ENCODE measurements around the gene NXN. TPM values are rescaled to one million over a fixed set of nuclear protein-coding genes. Genes with fewer than 3 reads are reported as not detected.
A peak's percentile ranks its signal among the peaks of the same experiment; 100 is the strongest.
"Not testable (repeated sequence)": the region's sequence is repeated elsewhere in the genome, so short reads cannot be mapped to it uniquely, and the experiment has no call there.

The NXN gene
- total and polyA plus RNA-seq, 2 donors: 54.2 to 81.2 TPM

- H3K4me1 ChIP-seq (ENCODE audit: insufficient read depth): no peaks in the 10 kb centered on the region
- peak overlapping the region; percentile 33 for H3K27ac ChIP-seq (ENCODE audit: low read depth)
- no peaks in the 10 kb centered on the region for H3K36me3 ChIP-seq (ENCODE audit: insufficient read depth)
- no peak for DNase-seq (ENCODE audit: extremely low spot score)
- no peak overlapping the region for H3K4me3 ChIP-seq (ENCODE audit: low read depth, low read length)
- WGBS: 43% methylated on average over 4 of the region's 4 CpGs
Observed at GRCh38 chr17:1002412-1002753, 22.8 kb upstream of the NXN start.

DNA sequence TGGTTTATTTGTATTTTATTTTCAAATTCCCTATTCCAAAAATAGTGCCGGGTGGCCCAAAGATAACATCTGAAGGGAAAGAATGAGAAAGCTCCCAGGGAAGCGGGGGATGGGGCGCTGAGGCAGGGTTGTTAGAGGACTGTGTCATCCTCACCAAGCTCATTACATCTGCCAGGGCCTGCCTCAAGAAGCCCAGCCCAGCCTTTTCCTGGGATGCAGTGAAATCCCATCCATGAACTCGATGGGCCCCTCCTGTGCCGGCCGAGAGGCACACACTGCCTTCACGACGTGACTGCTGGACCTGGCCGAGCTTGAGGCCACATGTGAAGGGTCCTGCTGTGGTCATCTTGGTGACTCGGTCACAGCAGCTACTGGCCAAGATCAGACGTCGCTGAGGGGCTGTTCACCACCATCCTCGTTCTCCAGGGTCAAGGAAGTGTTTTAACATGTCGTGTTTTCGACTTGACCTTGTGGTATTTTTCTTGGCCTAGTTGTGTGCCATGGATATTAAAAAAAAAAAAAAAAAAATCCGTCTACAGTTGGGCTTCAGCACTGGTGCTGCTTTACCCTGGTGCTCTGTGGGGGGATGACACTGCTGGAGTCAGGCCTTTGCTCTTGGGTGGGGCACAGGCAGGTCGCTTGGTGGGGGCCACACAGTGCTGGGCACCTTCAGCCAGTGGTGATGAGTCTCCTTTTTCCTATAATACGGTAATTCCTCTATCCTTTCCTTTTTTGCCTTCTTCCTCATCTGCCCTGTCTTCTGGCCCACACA, 22.2 kb upstream of the NXN start:
- Histone ChIP-seq H3K4me3 (ENCODE audit: low read depth, low read length) (no peak overlapping the region), H3K4me1 (ENCODE audit: insufficient read depth) (no peaks in the 10 kb centered on the region), H3K36me3 (ENCODE audit: insufficient read depth) (no peaks in the 10 kb centered on the region), H3K27ac (ENCODE audit: low read depth) (peak overlapping the region; percentile 33)
- 55% methylated on average over 18 of the region's 18 CpGs for WGBS
- DNase-seq (ENCODE audit: extremely low spot score): no peak

- Histone ChIP-seq H3K4me3 (ENCODE audit: low read depth, low read length) (no peak overlapping the region), H3K4me1 (ENCODE audit: insufficient read depth) (no peaks in the 10 kb centered on the region), H3K27ac (ENCODE audit: low read depth) (no peak overlapping the region), H3K36me3 (ENCODE audit: insufficient read depth) (no peaks in the 10 kb centered on the region)
- DNase-seq (ENCODE audit: extremely low spot score): no peak
- 29% methylated on average over 15 of the region's 15 CpGs for WGBS
Observed at GRCh38 chr17:1000597-1001461, 21.3 kb upstream of the NXN start.

DNA sequence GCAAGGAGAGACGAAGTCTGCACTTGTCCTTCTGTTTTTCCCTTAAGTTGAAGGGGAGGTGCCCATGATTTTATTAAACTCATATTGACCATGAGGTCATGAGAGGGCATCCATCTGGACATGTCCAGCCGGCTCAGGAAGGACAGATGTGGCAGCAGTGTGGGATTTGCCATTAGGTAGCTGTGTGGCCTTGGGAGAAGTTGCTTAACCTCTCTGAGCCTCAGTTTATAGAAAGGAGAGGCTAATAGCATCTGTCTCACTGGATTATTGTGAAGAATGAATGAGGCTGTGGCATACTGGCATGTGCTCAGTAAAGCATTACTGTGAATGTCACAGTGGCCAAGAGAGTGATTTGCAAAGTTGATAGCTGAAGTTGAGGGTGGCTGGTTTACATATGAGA, 18.5 kb upstream of the NXN start:
- no peak overlapping the region for H3K27ac ChIP-seq (ENCODE audit: low read depth)
- DNase-seq (ENCODE audit: extremely low spot score): no peak
- no peak overlapping the region for H3K4me3 ChIP-seq (ENCODE audit: low read depth, low read length)
- no peaks in the 10 kb centered on the region for H3K36me3 ChIP-seq (ENCODE audit: insufficient read depth)
- WGBS: 39% methylated on average over 2 of the region's 2 CpGs
- no peaks in the 10 kb centered on the region for H3K4me1 ChIP-seq (ENCODE audit: insufficient read depth)

DNA sequence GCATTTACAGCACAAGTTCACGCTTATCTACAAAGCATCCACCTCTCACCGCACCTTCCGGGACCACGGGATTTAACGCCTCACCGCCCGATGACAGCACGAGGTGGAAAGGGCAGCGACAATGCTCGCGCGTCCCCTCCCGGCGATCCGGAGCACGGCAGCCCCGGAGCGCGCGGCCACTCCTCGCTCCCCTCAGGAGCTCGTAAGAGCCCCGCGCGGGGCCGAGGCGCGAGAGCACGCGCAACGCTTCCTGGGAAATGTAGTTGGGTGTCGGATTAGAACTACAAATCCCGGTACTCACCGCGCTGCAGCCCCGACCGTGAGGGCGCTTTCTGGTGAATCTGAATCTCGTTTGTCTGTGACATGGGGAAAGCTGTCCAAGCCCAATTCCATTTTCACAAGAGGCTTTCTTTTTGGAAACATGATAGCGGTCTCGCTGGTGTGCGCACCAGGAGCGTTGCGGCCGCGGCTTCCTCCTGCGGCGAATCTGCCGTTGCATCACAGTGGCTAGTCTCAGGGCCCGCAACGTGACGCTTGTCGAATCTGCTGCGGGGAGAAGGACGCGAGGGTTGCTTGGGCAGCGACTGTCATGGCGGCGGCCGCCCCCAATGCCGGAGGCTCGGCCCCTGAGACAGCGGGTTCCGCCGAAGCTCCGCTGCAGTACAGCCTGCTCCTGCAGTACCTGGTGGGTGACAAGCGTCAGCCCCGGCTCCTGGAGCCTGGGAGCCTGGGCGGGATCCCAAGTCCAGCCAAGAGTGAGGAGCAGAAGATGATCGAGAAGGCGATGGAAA, 17.2 kb upstream of the NXN start, which contains the start of gene TIMM22:
Gene TIMM22 (plus strand): TSS at position 576 of the 791 bp plus-strand sequence. CDS start 14 bp downstream, at position 590.
- H3K4me3 ChIP-seq (ENCODE audit: low read depth, low read length): peak within 1 kb of the TSS; percentile 85
- under 1% methylated on average over 71 of the region's 71 CpGs for WGBS
- no peak within 1 kb of the TSS for H3K27ac ChIP-seq (ENCODE audit: low read depth)
- no peaks in the 10 kb centered on the region for H3K36me3 ChIP-seq (ENCODE audit: insufficient read depth)
- H3K4me1 ChIP-seq (ENCODE audit: insufficient read depth): no peaks in the 10 kb centered on the region
- peak; percentile 92 for DNase-seq (ENCODE audit: extremely low spot score)

DNA sequence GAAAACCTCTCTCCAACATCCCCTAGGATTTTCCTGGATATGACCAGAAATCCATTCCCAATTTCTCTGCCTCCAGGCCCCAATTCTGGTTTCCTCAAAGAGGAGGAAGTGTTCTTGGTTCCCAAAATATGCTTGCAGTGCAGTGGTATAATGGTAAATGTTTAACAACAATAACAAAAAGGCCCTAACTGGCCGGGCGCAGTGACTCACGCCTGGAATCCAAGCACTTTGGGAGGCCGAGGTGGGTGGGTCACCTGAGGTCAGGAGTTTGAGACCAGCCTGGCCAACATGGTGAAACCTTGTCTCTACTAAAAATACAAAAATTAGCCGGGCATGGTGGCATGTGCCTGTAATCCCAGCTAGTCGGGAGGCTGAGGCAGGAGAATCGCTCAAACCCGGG, 15.7 kb upstream of the NXN start:
- not testable (repeated sequence) for H3K4me3 ChIP-seq (ENCODE audit: low read depth, low read length); H3K36me3 ChIP-seq (ENCODE audit: insufficient read depth); DNase-seq (ENCODE audit: extremely low spot score); H3K4me1 ChIP-seq (ENCODE audit: insufficient read depth); H3K27ac ChIP-seq (ENCODE audit: low read depth)
- 88% methylated on average over 8 of the region's 8 CpGs for WGBS

GRCh38 chr17:992933-993332, 13.4 kb upstream of the NXN start:
- H3K4me3 ChIP-seq (ENCODE audit: low read depth, low read length): no peak overlapping the region
- no peak for DNase-seq (ENCODE audit: extremely low spot score)
- no peaks in the 10 kb centered on the region for H3K36me3 ChIP-seq (ENCODE audit: insufficient read depth)
- WGBS: 47% methylated on average over 13 of the region's 13 CpGs
- no peaks in the 10 kb centered on the region for H3K4me1 ChIP-seq (ENCODE audit: insufficient read depth)
- no peak overlapping the region for H3K27ac ChIP-seq (ENCODE audit: low read depth)

DNA sequence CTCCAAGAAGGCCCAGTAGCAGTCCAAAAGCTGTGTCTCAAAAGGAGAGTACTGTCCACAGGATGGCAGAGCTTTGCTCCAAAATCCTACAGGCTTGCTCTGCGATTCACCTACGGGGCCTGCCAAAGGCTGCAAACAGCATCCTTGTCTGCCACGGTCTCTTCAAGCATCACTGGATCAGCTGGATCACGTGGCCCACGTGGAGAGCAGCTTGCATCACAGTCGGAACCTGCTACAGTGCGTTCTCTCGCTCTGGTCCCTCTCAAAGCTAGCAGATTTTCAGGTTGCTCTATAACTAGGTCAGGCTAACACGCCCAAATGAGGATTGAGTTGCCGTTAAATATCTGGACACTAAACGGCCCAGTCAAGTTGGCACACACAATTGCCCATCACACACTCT, 9.0 kb upstream of the NXN start:
- WGBS: 87% methylated on average over 11 of the region's 11 CpGs
- H3K27ac ChIP-seq (ENCODE audit: low read depth): no peak overlapping the region
- H3K4me3 ChIP-seq (ENCODE audit: low read depth, low read length): no peak overlapping the region
- H3K4me1 ChIP-seq (ENCODE audit: insufficient read depth): no peaks in the 10 kb centered on the region
- DNase-seq (ENCODE audit: extremely low spot score): no peak
- no peaks in the 10 kb centered on the region for H3K36me3 ChIP-seq (ENCODE audit: insufficient read depth)

- 93% methylated on average over 15 of the region's 15 CpGs for WGBS
- no peak overlapping the region for H3K27ac ChIP-seq (ENCODE audit: low read depth)
- no peaks in the 10 kb centered on the region for H3K4me1 ChIP-seq (ENCODE audit: insufficient read depth)
- no peak for DNase-seq (ENCODE audit: extremely low spot score)
- H3K36me3 ChIP-seq (ENCODE audit: insufficient read depth): no peaks in the 10 kb centered on the region
- H3K4me3 ChIP-seq (ENCODE audit: low read depth, low read length): no peak overlapping the region
Observed at GRCh38 chr17:987931-988330, 8.4 kb upstream of the NXN start.

- H3K4me3 ChIP-seq (ENCODE audit: low read depth, low read length): no peak overlapping the region
- H3K4me1 ChIP-seq (ENCODE audit: insufficient read depth): no peaks in the 10 kb centered on the region
- no peaks in the 10 kb centered on the region for H3K36me3 ChIP-seq (ENCODE audit: insufficient read depth)
- 88% methylated on average over 6 of the region's 6 CpGs for WGBS
- no peak overlapping the region for H3K27ac ChIP-seq (ENCODE audit: low read depth)
- no peak for DNase-seq (ENCODE audit: extremely low spot score)
Observed at GRCh38 chr17:986322-986929, 6.8 kb upstream of the NXN start.

- H3K36me3 ChIP-seq (ENCODE audit: insufficient read depth): no peaks in the 10 kb centered on the region
- H3K4me3 ChIP-seq (ENCODE audit: low read depth, low read length): no peak overlapping the region
- H3K27ac ChIP-seq (ENCODE audit: low read depth): no peak overlapping the region
- 35% methylated on average over 3 of the region's 3 CpGs for WGBS
- no peak for DNase-seq (ENCODE audit: extremely low spot score)
- no peaks in the 10 kb centered on the region for H3K4me1 ChIP-seq (ENCODE audit: insufficient read depth)
Observed at GRCh38 chr17:983921-984320, 4.3 kb upstream of the NXN start.

DNA sequence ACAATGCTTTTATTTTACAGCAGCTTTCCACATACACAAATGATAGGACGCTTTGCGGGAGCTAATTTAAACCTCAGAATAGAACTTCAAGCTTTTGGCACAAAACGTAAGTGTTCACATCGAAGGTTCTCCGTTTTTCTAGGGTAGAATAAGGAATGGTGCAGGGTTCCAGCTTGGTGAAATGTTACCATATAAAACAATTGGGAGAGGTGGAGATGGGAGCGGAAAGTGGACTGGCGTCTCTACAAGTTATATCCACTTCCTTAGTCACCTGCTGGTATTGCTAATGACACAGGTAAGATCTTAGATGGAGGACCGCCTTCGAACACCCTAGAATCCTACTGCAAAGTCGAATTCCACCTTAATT, 1.7 kb upstream of the NXN start:
- Histone ChIP-seq H3K4me1 (ENCODE audit: insufficient read depth) (no peaks in the 10 kb centered on the region), H3K4me3 (ENCODE audit: low read depth, low read length) (no peak overlapping the region), H3K36me3 (ENCODE audit: insufficient read depth) (no peaks in the 10 kb centered on the region), H3K27ac (ENCODE audit: low read depth) (no peak overlapping the region)
- WGBS: 40% methylated on average over 10 of the region's 10 CpGs
- no peak for DNase-seq (ENCODE audit: extremely low spot score)

All from urinary bladder (tissue), 4 donors.